NAMALWA (cell line): ENCODE measurements around the gene VPS18.

Experiments
- DNase-seq: peaks from one replicate; pipeline ENCODE4 v3.0.0-alpha.2; 2015; ENCODE audit warnings: low spot score

The VPS18 gene

GRCh38 chr15:40869686-40870085 is 24.6 kb upstream of the VPS18 start:
- DNase-seq, result no peak

GRCh38 chr15:40870716-40871115 is 23.5 kb upstream of the VPS18 start:
- no peak for DNase-seq

GRCh38 chr15:40871749-40872617 is 22.3 kb upstream of the VPS18 start:
- no peak for DNase-seq

- no peak for DNase-seq
These were observed 21.2 kb upstream of the VPS18 start for GRCh38 chr15:40872791-40873693.

GRCh38 chr15:40873694-40874561 is 20.3 kb upstream of the VPS18 start, which contains the start of gene RHOV:
Gene RHOV, minus strand, starts transcription at chr15:40874234. Its CDS starts 95 bp downstream, at chr15:40874139.
- peak; percentile 78 for DNase-seq

GRCh38 chr15:40875991-40876730 is 18.1 kb upstream of the VPS18 start:
- DNase-seq, result no peak

- no peak for DNase-seq
These were observed 16.6 kb upstream of the VPS18 start for GRCh38 chr15:40877694-40878093.

- no peak for DNase-seq
These were observed 15.5 kb upstream of the VPS18 start for GRCh38 chr15:40878785-40879184.

- DNase-seq, result no peak
These were observed 14.6 kb upstream of the VPS18 start for GRCh38 chr15:40879609-40880008.

- DNase-seq, result no peak
These were observed 12.9 kb upstream of the VPS18 start for GRCh38 chr15:40881351-40881750.

- no peak for DNase-seq
These were observed 7.7 kb upstream of the VPS18 start for GRCh38 chr15:40886586-40886985.

GRCh38 chr15:40889112-40889511 is 5.1 kb upstream of the VPS18 start:
- DNase-seq, result no peak

- DNase-seq, result no peak
These were observed 3.1 kb upstream of the VPS18 start for GRCh38 chr15:40891138-40891537.

- peak; percentile 78 for DNase-seq
These were observed 2.3 kb upstream of the VPS18 start for GRCh38 chr15:40891810-40892446.

- DNase-seq, result no peak
These were observed 1.7 kb upstream of the VPS18 start for GRCh38 chr15:40892447-40893012.

GRCh38 chr15:40893019-40893670 is 1.1 kb upstream of the VPS18 start:
- no peak for DNase-seq

GRCh38 chr15:40894681-40895448 is 615 bp downstream of the VPS18 start:
- peak; percentile 90 for DNase-seq

GRCh38 chr15:40899536-40900207 is 5.4 kb downstream of the VPS18 start:
- no peak for DNase-seq
